OCI-LY7 (cell line): ENCODE measurements around the gene MGMT. TPM values are rescaled to one million over a fixed set of nuclear protein-coding genes. Genes with fewer than 3 reads are reported as not detected.
A peak's percentile ranks its signal among the peaks of the same experiment; 100 is the strongest.

ENCODE experiments used
- BruUV-seq: library from RNA; stranded (reverse); fragments of 400-500 nt; replicated peaks from 2 replicates; lab custom pipeline; 2021; lab: Mats Ljungman, UMichigan
- CTCF ChIA-PET: fragments of 300-600 bp; sonication (Branson Sonifier 250); formaldehyde crosslinking; loops from one replicate; lab custom pipeline; 2022; ENCODE audit warnings: antibody characterized with exemption; ENCODE audit not compliant: unreplicated experiment; lab: Charles Lee
- POLR2A ChIA-PET: fragments of 300-600 bp; sonication (Branson Sonifier 250); formaldehyde crosslinking; loops from one replicate; lab custom pipeline; 2022; ENCODE audit warnings: antibody characterized with exemption; lab: Charles Lee
- DNase-seq: peaks from one replicate; pipeline ENCODE4 v3.0.0-alpha.2; 2015; ENCODE audit warnings: low spot score
- H2AFZ ChIP-seq: fragments of 200-600 bp; sonication (generic), shearing (Covaris generic); 2 replicates; pipeline ENCODE4 v1.6.1; 2014; ENCODE audit warnings: mild to moderate bottlenecking, antibody characterized with exemption, low read length, moderate library complexity
- H3K27ac ChIP-seq: fragments of 200-600 bp; sonication (generic); 2 replicates; pipeline ENCODE4 v1.5.1; 2014; ENCODE audit warnings: mixed run types, low read depth, mild to moderate bottlenecking, moderate library complexity, low read length, inconsistent platforms; ENCODE audit not compliant: poor library complexity, severe bottlenecking
- H3K36me3 ChIP-seq: fragments of 200-600 bp; sonication (generic); 2 replicates; pipeline ENCODE4 v1.6.1; 2014; ENCODE audit warnings: mild to moderate bottlenecking, antibody characterized with exemption, low read length, moderate library complexity, mixed read lengths; ENCODE audit not compliant: insufficient read depth
- H3K4me1 ChIP-seq: fragments of 200-600 bp; sonication (generic); 2 replicates; pipeline ENCODE4 v1.5.1; 2014; ENCODE audit warnings: mild to moderate bottlenecking, low read length; ENCODE audit not compliant: insufficient read depth, poor library complexity, severe bottlenecking
- H3K4me2 ChIP-seq: fragments of 200-600 bp; sonication (generic); 2 replicates; pipeline ENCODE4 v1.6.1; 2014; ENCODE audit warnings: mild to moderate bottlenecking, low read length
- H3K4me3 ChIP-seq: fragments of 200-600 bp; sonication (generic); 2 replicates; pipeline ENCODE4 v1.5.1; 2014; ENCODE audit warnings: mild to moderate bottlenecking, low read depth, low read length; ENCODE audit not compliant: poor library complexity, severe bottlenecking
- H3K79me2 ChIP-seq: fragments of 200-600 bp; sonication (generic); 2 replicates; pipeline ENCODE4 v1.6.1; 2016; ENCODE audit warnings: low read depth, mild to moderate bottlenecking, low read length, moderate library complexity, mixed read lengths; ENCODE audit not compliant: insufficient read depth
- H3K9me2 ChIP-seq: fragments of 200-600 bp; sonication (generic); 2 replicates; pipeline ENCODE4 v1.6.1; 2016; ENCODE audit warnings: mild to moderate bottlenecking, low read length, mixed read lengths; ENCODE audit not compliant: insufficient read depth
- H3K9me3 ChIP-seq: fragments of 200-600 bp; sonication (generic); 2 replicates; pipeline ENCODE4 v1.6.1; 2014; ENCODE audit warnings: mild to moderate bottlenecking, mixed run types, low read length, mixed read lengths
- H4K20me1 ChIP-seq: fragments of 200-600 bp; sonication (generic); 2 replicates; pipeline ENCODE4 v1.6.1; 2014; ENCODE audit warnings: mild to moderate bottlenecking, antibody characterized with exemption, low read length, moderate library complexity, mixed read lengths; ENCODE audit not compliant: insufficient read depth
- EZH2phosphoT487 ChIP-seq: fragments of 200-600 bp; sonication (generic); IDR thresholded peaks from 2 replicates; pipeline ENCODE4 v1.6.1; 2018; ENCODE audit warnings: low read depth, borderline replicate concordance, mild to moderate bottlenecking, mixed run types, antibody characterized with exemption, low read length, moderate library complexity, mixed read lengths
- intact Hi-C: fragments of 100-400 bp; cut with micrococcal nuclease; formaldehyde crosslinking; loops from one replicate; pipeline ENCODE4 v1.10.0; 2022; ENCODE audit not compliant: unreplicated experiment
- total RNA-seq, 2 experiments: library from RNA; depleted of rRNA in 1 of 2; stranded (reverse); fragments of >200 nt in 1 of 2; shearing (Covaris generic) in 1 of 2; gene quantifications; 2 replicates each; pipeline ENCODE4 v1.2.3, GENCODE V29; 2014 to 2022
- TF ChIP-seq, protein P1 (sequence below): fragments of 200-600 bp; sonication (generic); conservative IDR thresholded peaks from 2 replicates; pipeline ENCODE4 v1.5.1; 2014; ENCODE audit warnings: mild to moderate bottlenecking, antibody characterized with exemption, low read length, moderate library complexity, mixed read lengths

The MGMT gene
- total RNA-seq, 2 experiments from 2014 or later: 19.7 to 25.0 TPM

DNA sequence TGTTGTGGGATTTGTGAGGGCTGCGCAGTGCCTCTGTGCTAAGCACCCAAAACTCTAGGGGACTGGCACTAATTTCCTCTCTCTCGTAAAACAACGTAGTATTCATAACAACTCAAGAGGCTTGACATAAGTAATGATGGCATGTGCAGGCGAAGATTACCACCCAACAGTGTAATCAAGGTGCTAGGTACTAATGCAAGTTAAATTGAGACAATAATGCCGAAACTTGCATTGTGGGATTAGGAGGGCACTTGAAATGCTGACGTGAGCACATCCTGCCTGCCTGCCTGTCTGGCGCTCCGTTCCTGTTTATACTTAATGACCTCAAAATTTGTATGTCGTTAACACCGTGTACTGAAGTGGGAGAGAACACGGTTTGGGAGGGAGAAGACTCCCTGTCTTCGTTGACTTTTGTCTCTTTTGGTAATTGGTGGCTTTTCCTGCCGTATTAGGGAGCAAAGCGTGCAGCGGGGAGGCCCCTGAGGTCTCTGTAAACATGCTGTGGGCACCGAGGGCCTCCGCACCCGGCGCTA is 139.0 kb downstream of the MGMT start:
- Histone ChIP-seq H3K9me3 (no peaks in the 10 kb centered on the region), H3K9me2 (no peaks in the 10 kb centered on the region), H3K4me2 (peak overlapping the region; percentile 12; the same call in 1 of the 2 replicates), H3K4me3 (no peak overlapping the region), H3K36me3 (no peaks in the 10 kb centered on the region), H3K4me1 (no peaks in the 10 kb centered on the region), H4K20me1 (no peaks in the 10 kb centered on the region), H2AFZ (no peak overlapping the region), H3K27ac (no peak overlapping the region), H3K79me2 (no peaks in the 10 kb centered on the region)
- CTCF ChIA-PET: no interaction called here
- BruUV-seq: no TSS peak
- no peak for TF ChIP-seq EZH2phosphoT487
- TF ChIP-seq, protein P1, sequence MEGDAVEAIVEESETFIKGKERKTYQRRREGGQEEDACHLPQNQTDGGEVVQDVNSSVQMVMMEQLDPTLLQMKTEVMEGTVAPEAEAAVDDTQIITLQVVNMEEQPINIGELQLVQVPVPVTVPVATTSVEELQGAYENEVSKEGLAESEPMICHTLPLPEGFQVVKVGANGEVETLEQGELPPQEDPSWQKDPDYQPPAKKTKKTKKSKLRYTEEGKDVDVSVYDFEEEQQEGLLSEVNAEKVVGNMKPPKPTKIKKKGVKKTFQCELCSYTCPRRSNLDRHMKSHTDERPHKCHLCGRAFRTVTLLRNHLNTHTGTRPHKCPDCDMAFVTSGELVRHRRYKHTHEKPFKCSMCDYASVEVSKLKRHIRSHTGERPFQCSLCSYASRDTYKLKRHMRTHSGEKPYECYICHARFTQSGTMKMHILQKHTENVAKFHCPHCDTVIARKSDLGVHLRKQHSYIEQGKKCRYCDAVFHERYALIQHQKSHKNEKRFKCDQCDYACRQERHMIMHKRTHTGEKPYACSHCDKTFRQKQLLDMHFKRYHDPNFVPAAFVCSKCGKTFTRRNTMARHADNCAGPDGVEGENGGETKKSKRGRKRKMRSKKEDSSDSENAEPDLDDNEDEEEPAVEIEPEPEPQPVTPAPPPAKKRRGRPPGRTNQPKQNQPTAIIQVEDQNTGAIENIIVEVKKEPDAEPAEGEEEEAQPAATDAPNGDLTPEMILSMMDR: no peak
- DNase-seq: no peak
- intact Hi-C loops: no loop called here
- POLR2A ChIA-PET: no interaction called here

DNA sequence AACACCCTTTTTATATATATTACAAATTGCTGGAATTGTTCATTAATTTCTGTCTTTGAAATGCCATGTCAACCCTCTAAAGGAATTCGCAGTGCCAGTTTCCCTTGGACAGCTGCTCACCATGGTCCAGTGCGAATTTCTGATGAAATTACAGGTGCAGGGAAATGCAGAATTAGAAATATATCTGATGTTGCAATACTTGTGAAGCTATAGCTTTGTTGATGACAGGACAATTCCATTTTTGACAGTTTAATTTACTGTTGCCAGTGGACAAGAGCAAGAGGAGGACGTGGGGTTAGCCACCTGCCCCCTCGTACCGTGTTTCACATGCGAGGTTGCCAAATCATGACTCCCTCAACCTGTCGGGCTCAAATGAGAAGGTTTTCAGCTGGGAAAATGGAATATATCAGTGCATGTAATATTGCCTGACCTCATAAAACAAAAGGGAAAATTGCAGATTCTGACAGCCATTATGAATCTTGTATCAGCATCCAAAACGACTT is 140.6 kb downstream of the MGMT start:
- no peaks in the 10 kb centered on the region for H3K79me2 ChIP-seq
- no peaks in the 10 kb centered on the region for H4K20me1 ChIP-seq
- no peak overlapping the region for H2AFZ ChIP-seq
- no peak overlapping the region for H3K27ac ChIP-seq
- no peak overlapping the region for H3K4me2 ChIP-seq
- H3K9me2 ChIP-seq: no peaks in the 10 kb centered on the region
- intact Hi-C loops: no loop called here
- POLR2A ChIA-PET: no interaction called here
- TF ChIP-seq, protein P1: no peak
- no peak for TF ChIP-seq EZH2phosphoT487
- no peaks in the 10 kb centered on the region for H3K9me3 ChIP-seq
- H3K4me3 ChIP-seq: no peak overlapping the region
- CTCF ChIA-PET: no interaction called here
- H3K36me3 ChIP-seq: no peaks in the 10 kb centered on the region
- BruUV-seq: no TSS peak
- H3K4me1 ChIP-seq: no peaks in the 10 kb centered on the region
- DNase-seq: no peak

DNA sequence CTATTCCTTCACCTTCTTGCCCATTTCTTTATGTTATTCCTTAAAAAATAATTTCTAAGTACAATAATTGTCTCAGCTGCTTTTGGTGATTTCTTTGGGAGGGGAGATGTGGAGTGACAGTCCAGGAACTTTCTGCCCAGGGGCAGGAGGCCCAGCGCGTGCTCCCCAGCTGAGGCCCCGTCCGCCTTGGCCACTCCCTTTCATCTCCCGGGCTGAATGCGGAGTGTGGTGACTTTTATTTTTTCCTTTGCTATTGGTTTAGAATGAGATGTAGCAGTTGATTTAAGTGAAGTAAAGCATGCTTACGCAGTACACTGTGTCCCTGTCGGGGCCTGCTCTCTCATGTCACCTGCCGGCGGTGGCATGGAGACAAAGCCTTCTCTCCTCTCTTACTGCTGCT is 141.6 kb downstream of the MGMT start:
- no TSS peak for BruUV-seq
- H3K4me1 ChIP-seq: no peaks in the 10 kb centered on the region
- no peak overlapping the region for H3K4me3 ChIP-seq
- no peaks in the 10 kb centered on the region for H4K20me1 ChIP-seq
- POLR2A ChIA-PET: no interaction called here
- TF ChIP-seq, protein P1: no peak
- TF ChIP-seq EZH2phosphoT487: no peak
- H2AFZ ChIP-seq: no peak overlapping the region
- H3K4me2 ChIP-seq: no peak overlapping the region
- no peaks in the 10 kb centered on the region for H3K9me2 ChIP-seq
- H3K79me2 ChIP-seq: no peaks in the 10 kb centered on the region
- H3K36me3 ChIP-seq: no peaks in the 10 kb centered on the region
- intact Hi-C loops: no loop called here
- DNase-seq: no peak
- CTCF ChIA-PET: no interaction called here
- H3K9me3 ChIP-seq: no peaks in the 10 kb centered on the region
- no peak overlapping the region for H3K27ac ChIP-seq
